Measurements from ENCODE around the gene GXYLT2. TPM values are rescaled to one million over a fixed set of nuclear protein-coding genes. Genes with fewer than 3 reads are reported as not detected.
"Not testable (repeated sequence)": the region's sequence is repeated elsewhere in the genome, so short reads cannot be mapped to it uniquely, and the experiment has no call there.

The GXYLT2 gene
- total RNA-seq, 1 donor from 2014 or later = 10.1 TPM

DNA sequence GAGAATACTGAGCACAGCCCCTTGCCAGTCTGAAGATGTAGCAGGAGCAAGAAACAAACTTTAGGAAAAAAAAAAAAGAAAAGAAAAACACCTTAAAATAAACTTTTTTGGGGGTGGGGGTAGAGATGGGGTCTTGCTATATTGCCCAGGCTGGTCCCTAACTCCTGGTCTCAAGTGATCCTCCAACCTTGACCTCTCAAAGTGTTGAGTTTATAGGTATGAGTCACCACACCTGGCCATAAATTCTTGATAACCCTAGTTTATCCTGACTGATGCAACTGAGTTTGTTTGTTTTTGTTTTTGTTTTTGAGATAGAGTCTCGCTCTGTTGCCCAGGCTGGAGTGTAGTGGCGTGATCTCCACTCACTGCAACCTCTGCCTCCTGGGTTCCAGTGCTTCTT is 28.4 kb downstream of the GXYLT2 start:
- no peak for TF ChIP-seq CTCF (IDR thresholded peaks at IDR 0.05)
- no peak for TF ChIP-seq POLR2AphosphoS5 (IDR thresholded peaks at IDR 0.05; ENCODE audit: insufficient read depth in 1 of 2, low read depth in 1 of 2)
- Histone ChIP-seq H3K4me1 (no peaks in the 10 kb centered on the region), H3K4me3 (no peak overlapping the region), H3K9me3 (no peaks in the 10 kb centered on the region), H3K27me3 (no peaks in the 10 kb centered on the region), H3K27ac (no peak overlapping the region), H3K36me3 (no peaks in the 10 kb centered on the region)
- intact Hi-C loops (cut with DNase I) = no loop called here
- no peak for DNase-seq (ENCODE audit: extremely low spot score in 2 of 2)

DNA sequence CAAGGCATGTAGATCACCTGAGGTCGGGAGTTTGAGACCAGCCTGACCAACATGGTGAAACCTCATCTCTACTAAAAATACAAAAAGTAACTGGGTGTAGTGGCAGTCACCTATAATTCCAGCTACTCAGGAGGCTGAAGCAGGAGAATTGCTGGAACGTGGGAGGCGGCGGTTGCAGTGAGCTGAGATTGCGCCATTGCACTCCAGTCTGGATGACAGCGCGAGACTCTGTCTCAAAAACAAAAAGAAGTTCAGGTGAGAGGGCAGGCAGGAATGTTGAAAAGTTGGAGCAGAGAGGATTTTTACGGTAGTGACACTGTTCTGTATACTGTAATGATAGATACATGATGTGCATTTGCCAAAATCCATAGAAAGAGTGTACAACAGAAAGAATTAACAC is 31.7 kb downstream of the GXYLT2 start:
- intact Hi-C loops (cut with DNase I) = no loop called here
- H3K4me3 ChIP-seq = no peak overlapping the region
- no peaks in the 10 kb centered on the region for H3K9me3 ChIP-seq
- no peaks in the 10 kb centered on the region for H3K4me1 ChIP-seq
- no peaks in the 10 kb centered on the region for H3K27me3 ChIP-seq
- no peaks in the 10 kb centered on the region for H3K36me3 ChIP-seq
- no peak for DNase-seq (ENCODE audit: extremely low spot score in 2 of 2)
- no peak for TF ChIP-seq POLR2A (IDR thresholded peaks at IDR 0.05)
- TF ChIP-seq CTCF (IDR thresholded peaks at IDR 0.05) = no peak
- TF ChIP-seq POLR2AphosphoS5 (IDR thresholded peaks at IDR 0.05; ENCODE audit: insufficient read depth in 1 of 2, low read depth in 1 of 2) = no peak
- H3K27ac ChIP-seq = no peak overlapping the region

GRCh38 chr3:72924055-72924454 is 36.2 kb downstream of the GXYLT2 start:
- TF ChIP-seq CTCF (IDR thresholded peaks at IDR 0.05) (no peak), POLR2AphosphoS5 (IDR thresholded peaks at IDR 0.05; ENCODE audit: insufficient read depth in 1 of 2, low read depth in 1 of 2) (no peak), POLR2A (IDR thresholded peaks at IDR 0.05) (no peak)
- H3K4me1 ChIP-seq = no peaks in the 10 kb centered on the region
- no peaks in the 10 kb centered on the region for H3K36me3 ChIP-seq
- no peak overlapping the region for H3K4me3 ChIP-seq
- no peak overlapping the region for H3K27ac ChIP-seq
- DNase-seq (ENCODE audit: extremely low spot score in 2 of 2) = no peak
- H3K27me3 ChIP-seq = no peaks in the 10 kb centered on the region
- H3K9me3 ChIP-seq = no peaks in the 10 kb centered on the region
- intact Hi-C loops (cut with DNase I) = no loop called here

DNA sequence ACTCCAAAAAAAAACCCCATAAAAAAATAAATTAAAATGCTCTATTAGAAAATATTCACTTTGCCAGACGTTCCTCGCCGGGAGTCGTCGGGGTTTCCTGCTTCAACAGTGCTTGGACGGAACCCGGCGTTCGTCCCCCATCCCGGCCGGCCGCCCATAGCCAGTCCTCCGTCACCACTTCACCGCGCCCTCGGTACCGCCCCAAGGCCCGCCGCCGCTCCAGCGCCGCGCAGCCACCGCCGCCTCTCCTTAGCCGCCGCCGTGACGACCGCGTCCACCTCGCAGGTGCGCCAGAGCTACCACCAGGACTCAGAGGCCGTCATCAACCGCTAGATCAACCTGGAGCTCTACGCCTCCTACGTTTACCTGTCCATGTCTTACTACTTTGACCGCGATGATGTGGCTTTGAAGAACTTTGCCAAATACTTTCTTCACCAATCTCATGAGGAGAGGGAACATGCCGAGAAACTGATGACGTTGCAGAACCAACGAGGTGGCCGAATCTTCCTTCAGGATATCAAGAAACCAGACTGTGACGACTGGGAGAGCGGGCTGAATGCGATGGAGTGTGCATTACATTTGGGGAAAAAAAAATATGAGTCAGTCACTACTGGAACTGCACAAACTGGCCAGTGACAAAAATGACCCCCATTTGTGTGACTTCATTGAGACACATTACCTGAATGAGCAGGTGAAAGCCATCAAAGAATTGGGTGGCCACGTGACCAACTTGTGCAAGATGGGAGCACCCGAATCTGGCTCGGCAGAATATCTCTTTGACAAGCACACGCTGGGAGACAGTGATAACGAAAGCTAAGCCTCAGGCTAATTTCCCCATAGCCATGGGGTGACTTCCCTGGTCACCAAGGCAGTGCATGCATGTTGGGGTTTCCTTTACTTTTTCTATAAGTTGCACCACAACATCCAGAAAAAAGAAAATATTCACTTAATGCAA is 41.2 kb downstream of the GXYLT2 start:
- DNase-seq (ENCODE audit: extremely low spot score in 2 of 2); H3K4me3 ChIP-seq; H3K27me3 ChIP-seq; H3K27ac ChIP-seq; H3K36me3 ChIP-seq; H3K4me1 ChIP-seq; H3K9me3 ChIP-seq; intact Hi-C loops (cut with DNase I): not testable (repeated sequence)

- Histone ChIP-seq H3K9me3 (no peaks in the 10 kb centered on the region), H3K27ac (no peak overlapping the region), H3K4me3 (no peak overlapping the region), H3K36me3 (no peaks in the 10 kb centered on the region), H3K4me1 (no peaks in the 10 kb centered on the region), H3K27me3 (no peaks in the 10 kb centered on the region)
- TF ChIP-seq POLR2A (IDR thresholded peaks at IDR 0.05) (no peak), CTCF (IDR thresholded peaks at IDR 0.05) (no peak), POLR2AphosphoS5 (IDR thresholded peaks at IDR 0.05; ENCODE audit: insufficient read depth in 1 of 2, low read depth in 1 of 2) (no peak)
- intact Hi-C loops (cut with DNase I) = no loop called here
- no peak for DNase-seq (ENCODE audit: extremely low spot score in 2 of 2)
Measured at GRCh38 chr3:72930754-72931153, 42.9 kb downstream of the GXYLT2 start.
